Activated CD4-positive, alpha-beta T cell treated with anti-CD3 and anti-CD28 coated beads, Interleukin-2, amount 10 ng/mL, durations not matched to agents 7 days and 5 days (primary cell): ENCODE data around the gene PLEKHB2. TPM values are rescaled to one million over a fixed set of nuclear protein-coding genes. Genes with fewer than 3 reads are reported as not detected.
"Not testable (repeated sequence)": the region's sequence is repeated elsewhere in the genome, so short reads cannot be mapped to it uniquely, and the experiment has no call there.

ENCODE experiments used
- CTCF ChIA-PET: fragments of 350-600 bp; sonication (Branson Sonifier 250); formaldehyde crosslinking; loops from one replicate; lab custom pipeline; 2021; ENCODE audit warnings: antibody characterized with exemption; lab: Charles Lee
- POLR2A ChIA-PET: fragments of 350-600 bp; sonication (Branson Sonifier 250); formaldehyde crosslinking; loops from one replicate; lab custom pipeline; 2021; ENCODE audit warnings: antibody characterized with exemption; lab: Charles Lee
- DNase-seq: peaks from one replicate; pipeline ENCODE4 v3.0.0-alpha.2; 2020
- H3K27ac Mint-ChIP-seq: one replicate; pipeline ENCODE4 v1.8.0; 2021; ENCODE audit warnings: mild to moderate bottlenecking, moderate library complexity, mixed read lengths
- H3K27me3 Mint-ChIP-seq: one replicate; pipeline ENCODE4 v1.8.0; 2021; ENCODE audit warnings: mixed read lengths
- H3K36me3 Mint-ChIP-seq: one replicate; pipeline ENCODE4 v1.8.0; 2021; ENCODE audit warnings: low read depth, mixed read lengths
- H3K4me1 Mint-ChIP-seq: one replicate; pipeline ENCODE4 v1.8.0; 2021; ENCODE audit warnings: mixed read lengths
- H3K4me3 Mint-ChIP-seq: one replicate; pipeline ENCODE4 v1.8.0; 2021; ENCODE audit warnings: mild to moderate bottlenecking, moderate library complexity, mixed read lengths
- H3K9me3 Mint-ChIP-seq: one replicate; pipeline ENCODE4 v1.8.0; 2021; ENCODE audit warnings: mixed read lengths
- total RNA-seq, 2 experiments: library from RNA; stranded (reverse); gene quantifications; one replicate each; pipeline ENCODE4 v1.2.3, GENCODE V29; 2021

The PLEKHB2 gene, protein sequence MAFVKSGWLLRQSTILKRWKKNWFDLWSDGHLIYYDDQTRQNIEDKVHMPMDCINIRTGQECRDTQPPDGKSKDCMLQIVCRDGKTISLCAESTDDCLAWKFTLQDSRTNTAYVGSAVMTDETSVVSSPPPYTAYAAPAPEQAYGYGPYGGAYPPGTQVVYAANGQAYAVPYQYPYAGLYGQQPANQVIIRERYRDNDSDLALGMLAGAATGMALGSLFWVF
- 10 to 100 TPM; 55.4 to 55.7 TPM for total RNA-seq

DNA sequence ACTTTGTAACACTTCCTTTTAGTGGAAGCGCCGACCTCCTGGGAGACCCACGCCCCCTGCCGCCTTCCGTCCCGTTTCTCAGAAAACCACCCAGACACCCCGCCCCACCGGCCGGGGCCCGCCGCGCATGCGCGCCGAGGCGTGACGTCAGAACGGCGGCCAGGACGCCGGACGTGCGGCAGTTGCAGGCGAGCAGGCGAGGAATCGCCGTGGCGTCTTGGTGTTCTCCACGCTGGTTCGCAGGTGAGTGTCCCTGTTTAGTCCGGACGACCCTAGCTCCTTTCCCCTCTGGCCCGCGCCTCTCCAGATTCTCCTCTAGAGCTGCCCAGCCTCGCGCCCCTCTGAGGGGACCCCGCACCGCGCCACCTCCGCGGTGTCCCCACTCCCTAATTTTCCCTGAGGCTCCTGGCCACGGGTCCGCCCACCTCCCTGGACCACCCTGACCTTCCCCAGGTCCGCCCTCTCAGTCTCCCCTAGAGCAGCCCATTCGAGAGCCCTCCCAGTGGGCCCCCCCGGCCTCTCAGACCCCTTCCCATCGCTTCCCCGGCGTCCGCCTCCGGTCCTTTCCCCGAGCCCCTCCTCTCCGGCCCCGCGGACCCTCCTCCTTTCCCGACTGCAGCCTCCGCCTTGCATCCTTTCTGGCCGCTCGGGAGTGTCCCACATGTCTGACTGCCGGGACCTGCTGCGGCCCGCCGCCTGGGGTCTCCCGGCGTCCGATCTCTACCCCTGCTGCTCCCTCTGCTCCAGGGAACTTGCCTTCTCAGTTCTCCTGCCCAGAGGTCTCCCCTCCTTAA is at the start of gene PLEKHB2:
PLEKHB2 (plus strand) TSS at position 181 of the 794 bp plus-strand sequence. CDS start 15,606 bp downstream, outside the sequence.
- no peaks in the 10 kb centered on the region for H3K9me3 Mint-ChIP-seq
- DNase-seq, result peak; percentile 92
- H3K4me1 Mint-ChIP-seq, result peaks cover 48% of the 10 kb centered on the region
- H3K36me3 Mint-ChIP-seq, result peaks cover 21% of the 10 kb centered on the region
- ChIA-PET CTCF (interaction anchor here (1.1 to 1.6 kb wide), 2 partner anchors 11 to 26 kb away, joined by 4 to 8 read pairs; partner anchors contain the start of gene FAM168B), POLR2A (interaction anchor here (2.7 kb wide), 1 partner anchor 12 kb away, joined by 12 read pairs; the partner anchor contains the start of gene FAM168B)
- no peaks in the 10 kb centered on the region for H3K27me3 Mint-ChIP-seq
- H3K27ac Mint-ChIP-seq, result peak within 1 kb of the TSS; percentile 95
- peak within 1 kb of the TSS; percentile 92 for H3K4me3 Mint-ChIP-seq

DNA sequence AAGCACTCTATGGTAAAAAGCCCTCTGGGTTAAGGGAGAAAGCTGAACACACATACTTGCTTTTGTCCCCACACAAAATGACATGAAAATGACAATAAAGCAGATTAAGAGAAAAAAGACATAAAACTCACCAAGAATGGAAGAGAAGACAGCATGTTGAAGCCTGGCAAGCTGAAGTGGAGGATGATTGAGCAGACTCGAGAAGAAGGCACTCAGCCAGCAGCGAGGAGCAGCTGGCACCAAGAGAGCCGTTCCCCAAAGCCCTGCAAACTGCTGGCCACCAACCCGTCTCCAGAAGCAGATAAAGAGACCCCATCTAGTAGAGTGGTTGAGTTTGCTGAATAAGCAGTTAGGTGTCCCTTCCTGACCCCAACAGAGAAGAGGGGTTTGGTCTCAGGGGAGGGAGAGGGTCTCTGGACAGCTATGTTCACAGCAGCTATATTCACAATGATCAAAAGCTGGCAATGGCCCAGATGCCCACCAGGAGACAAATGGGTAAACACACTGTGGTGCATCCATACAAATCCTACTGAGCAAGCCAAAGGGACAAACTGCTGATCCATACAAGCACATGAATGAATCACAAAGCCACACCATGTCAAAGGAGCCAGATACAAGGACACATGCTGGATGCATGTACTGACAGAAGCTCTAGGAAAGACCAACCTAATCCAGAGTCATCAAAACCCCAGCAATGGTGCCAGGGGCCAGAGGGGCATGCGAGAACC is 48.8 kb upstream of the PLEKHB2 start:
- DNase-seq, result no peak
- H3K9me3 Mint-ChIP-seq, result no peaks in the 10 kb centered on the region
- peak overlapping the region; percentile 1 for H3K27ac Mint-ChIP-seq
- H3K4me1 Mint-ChIP-seq, result peaks cover 6% of the 10 kb centered on the region
- H3K36me3 Mint-ChIP-seq, result peaks cover 46% of the 10 kb centered on the region
- ChIA-PET CTCF (no interaction called here), POLR2A (no interaction called here)
- no peaks in the 10 kb centered on the region for H3K27me3 Mint-ChIP-seq
- H3K4me3 Mint-ChIP-seq, result no peak overlapping the region

DNA sequence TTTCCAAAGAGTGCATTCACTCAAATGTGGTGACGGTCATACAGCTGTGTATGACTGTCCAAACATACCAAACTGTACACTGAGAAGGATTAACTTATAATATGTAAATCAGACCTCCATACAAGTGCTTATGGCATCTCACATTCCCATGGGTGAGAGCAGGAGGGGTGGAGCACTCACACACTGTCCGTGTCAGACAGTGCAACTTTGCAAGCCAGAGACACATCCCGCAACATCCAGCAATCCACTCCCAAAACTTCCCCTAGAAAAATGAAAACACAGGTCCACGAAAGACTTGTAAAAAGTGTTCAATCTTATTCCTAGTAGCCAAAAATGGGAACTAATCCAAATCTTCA is 48.2 kb upstream of the PLEKHB2 start:
- DNase-seq, result no peak

DNA sequence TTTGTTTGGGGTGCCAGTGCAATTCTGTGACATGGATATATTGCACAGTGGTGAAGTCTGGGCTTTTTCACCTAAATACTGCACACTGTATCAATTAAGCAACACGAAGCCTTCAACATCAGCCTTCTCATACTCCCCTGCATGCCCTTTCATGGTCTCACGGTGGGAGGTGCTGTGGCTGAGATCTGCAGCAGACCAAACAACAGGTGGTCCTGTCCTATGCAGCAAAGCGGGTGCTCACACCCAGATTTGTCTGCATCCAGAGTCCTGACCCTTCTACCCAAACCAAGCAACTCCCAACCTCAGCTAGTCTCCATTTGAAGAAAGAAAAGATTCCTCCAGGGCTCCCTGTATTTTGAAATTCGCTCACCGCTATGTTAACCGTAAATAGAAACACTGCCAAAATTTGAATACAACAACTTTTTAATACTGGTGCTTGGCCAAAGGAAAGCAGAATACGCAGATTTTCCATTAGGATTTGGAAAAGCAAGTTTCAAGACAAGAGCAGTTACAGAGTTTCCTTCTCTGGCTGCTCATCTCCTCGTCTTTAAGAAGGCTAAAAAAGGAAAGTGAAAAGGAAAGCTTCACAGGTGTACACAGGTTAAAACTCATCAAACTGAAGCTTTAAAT is 46.8 kb upstream of the PLEKHB2 start:
- Mint-ChIP-seq H3K4me1 (peaks cover 14% of the 10 kb centered on the region), H3K27me3 (no peaks in the 10 kb centered on the region), H3K9me3 (no peaks in the 10 kb centered on the region), H3K4me3 (no peak overlapping the region), H3K27ac (no peak overlapping the region), H3K36me3 (peaks cover 27% of the 10 kb centered on the region)
- POLR2A ChIA-PET, result no interaction called here
- CTCF ChIA-PET, result no interaction called here
- DNase-seq, result no peak

More for the DNA sequence above, 48.2 kb upstream of the PLEKHB2 start:
- ChIA-PET POLR2A (no interaction called here), CTCF (no interaction called here)
- peaks cover 40% of the 10 kb centered on the region for H3K36me3 Mint-ChIP-seq
- H3K4me3 Mint-ChIP-seq, result no peak overlapping the region
- H3K27ac Mint-ChIP-seq, result no peak overlapping the region
- H3K4me1 Mint-ChIP-seq, result peaks cover 8% of the 10 kb centered on the region
- no peaks in the 10 kb centered on the region for H3K9me3 Mint-ChIP-seq
- no peaks in the 10 kb centered on the region for H3K27me3 Mint-ChIP-seq

DNA sequence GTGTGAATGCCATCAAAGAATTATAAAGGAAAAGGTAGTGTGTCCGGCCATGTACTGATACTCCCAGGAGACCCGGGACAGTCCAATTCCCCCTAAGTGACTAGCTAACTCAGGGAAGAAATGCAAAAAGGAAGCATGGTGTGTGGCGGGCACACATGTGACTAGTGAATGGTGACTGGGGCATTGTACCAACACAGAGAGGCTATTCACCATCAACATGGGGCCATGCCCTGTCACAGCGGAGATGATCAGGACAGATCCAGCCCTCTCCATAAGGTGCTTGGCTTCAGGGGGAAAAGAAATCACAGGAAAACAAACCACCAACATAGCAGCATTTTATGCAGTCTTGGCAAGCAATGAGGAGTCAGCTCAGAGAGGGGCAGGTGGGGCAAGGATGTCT is 46.2 kb upstream of the PLEKHB2 start:
- no peak for DNase-seq
- ChIA-PET CTCF (interaction anchor here (1.5 kb wide), 1 partner anchor 15 kb away, joined by 3 read pairs; no protein-coding TSS in a partner anchor), POLR2A (no interaction called here)
- Mint-ChIP-seq H3K36me3 (peaks cover 29% of the 10 kb centered on the region), H3K4me3 (no peak overlapping the region), H3K27me3 (no peaks in the 10 kb centered on the region), H3K27ac (peak overlapping the region; percentile 56), H3K4me1 (peaks cover 14% of the 10 kb centered on the region), H3K9me3 (no peaks in the 10 kb centered on the region)

DNA sequence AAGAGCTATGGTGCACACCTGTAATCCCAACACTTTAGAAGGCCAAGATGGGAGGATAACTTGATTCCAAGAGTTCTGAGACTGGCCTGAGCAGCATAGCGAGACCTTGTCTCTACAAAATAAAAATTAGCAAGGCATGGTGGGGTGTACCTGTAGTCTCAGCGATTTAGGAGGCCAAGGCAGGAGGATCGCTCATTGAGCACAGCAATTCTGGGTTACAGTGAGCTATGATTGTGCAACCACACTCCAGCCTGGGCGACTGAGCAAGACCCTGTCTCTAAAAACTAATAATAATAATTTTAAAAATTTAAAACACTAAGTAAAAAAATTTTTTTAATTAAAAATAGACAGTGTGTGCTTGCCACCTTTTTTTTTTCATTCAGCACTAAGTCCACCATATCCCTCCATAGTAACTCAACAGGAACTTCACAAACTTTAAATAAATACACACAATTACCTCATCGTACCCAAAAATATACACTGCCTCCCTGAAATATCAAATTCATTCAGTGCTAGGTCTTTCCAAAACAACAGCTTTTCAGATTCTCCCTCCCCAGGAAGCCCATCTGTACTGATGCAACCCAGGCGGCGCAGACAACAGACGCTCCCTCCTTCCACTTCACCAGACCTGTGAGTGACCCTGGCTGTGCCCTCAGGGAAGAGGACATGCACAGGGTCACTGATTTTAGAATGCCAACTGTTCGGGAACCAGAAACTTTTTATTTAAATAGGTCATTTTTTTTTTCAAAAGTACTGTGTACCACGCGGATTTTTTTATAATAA is 41.4 kb upstream of the PLEKHB2 start:
- H3K9me3 Mint-ChIP-seq, result no peaks in the 10 kb centered on the region
- H3K4me1 Mint-ChIP-seq, result peaks cover 20% of the 10 kb centered on the region
- no peak overlapping the region for H3K4me3 Mint-ChIP-seq
- ChIA-PET POLR2A (no interaction called here), CTCF (no interaction called here)
- no peaks in the 10 kb centered on the region for H3K27me3 Mint-ChIP-seq
- DNase-seq, result no peak
- peaks cover 30% of the 10 kb centered on the region for H3K36me3 Mint-ChIP-seq
- H3K27ac Mint-ChIP-seq, result no peak overlapping the region

- Mint-ChIP-seq H3K4me1 (peaks cover 18% of the 10 kb centered on the region), H3K27me3 (no peaks in the 10 kb centered on the region), H3K4me3 (no peak overlapping the region), H3K9me3 (no peaks in the 10 kb centered on the region), H3K36me3 (peaks cover 38% of the 10 kb centered on the region), H3K27ac (no peak overlapping the region)
- DNase-seq, result no peak
- POLR2A ChIA-PET, result no interaction called here
- CTCF ChIA-PET, result interaction anchor here (1.3 to 1.8 kb wide), 2 partner anchors 9 to 10 kb away, joined by 3 to 5 read pairs; no protein-coding TSS in a partner anchor
These were observed 40.3 kb upstream of the PLEKHB2 start for GRCh38 chr2:131064589-131065512.

- Mint-ChIP-seq H3K27ac (no peak overlapping the region), H3K4me1 (peaks cover 8% of the 10 kb centered on the region), H3K9me3 (no peaks in the 10 kb centered on the region), H3K36me3 (peaks cover 50% of the 10 kb centered on the region), H3K4me3 (no peak overlapping the region), H3K27me3 (no peaks in the 10 kb centered on the region)
- ChIA-PET POLR2A (no interaction called here), CTCF (interaction anchor here (1.4 kb wide), 1 partner anchor 16 kb away, joined by 3 read pairs; no protein-coding TSS in a partner anchor)
- DNase-seq, result no peak
These were observed 37.5 kb upstream of the PLEKHB2 start for GRCh38 chr2:131067465-131068125.

GRCh38 chr2:131068172-131068571 is 37.0 kb upstream of the PLEKHB2 start:
- H3K4me3 Mint-ChIP-seq, H3K27me3 Mint-ChIP-seq, DNase-seq, POLR2A ChIA-PET, H3K4me1 Mint-ChIP-seq, H3K9me3 Mint-ChIP-seq, H3K27ac Mint-ChIP-seq: not testable (repeated sequence)
- CTCF ChIA-PET, result interaction anchor here (1.4 kb wide), 1 partner anchor 16 kb away, joined by 3 read pairs; no protein-coding TSS in a partner anchor
- peaks cover 51% of the 10 kb centered on the region for H3K36me3 Mint-ChIP-seq

- H3K4me3 Mint-ChIP-seq, H3K27ac Mint-ChIP-seq, H3K9me3 Mint-ChIP-seq, CTCF ChIA-PET, H3K27me3 Mint-ChIP-seq, DNase-seq, POLR2A ChIA-PET: not testable (repeated sequence)
- peaks cover 56% of the 10 kb centered on the region for H3K36me3 Mint-ChIP-seq
- H3K4me1 Mint-ChIP-seq, result peaks cover 26% of the 10 kb centered on the region
These were observed 29.6 kb upstream of the PLEKHB2 start for GRCh38 chr2:131075578-131075977.

DNA sequence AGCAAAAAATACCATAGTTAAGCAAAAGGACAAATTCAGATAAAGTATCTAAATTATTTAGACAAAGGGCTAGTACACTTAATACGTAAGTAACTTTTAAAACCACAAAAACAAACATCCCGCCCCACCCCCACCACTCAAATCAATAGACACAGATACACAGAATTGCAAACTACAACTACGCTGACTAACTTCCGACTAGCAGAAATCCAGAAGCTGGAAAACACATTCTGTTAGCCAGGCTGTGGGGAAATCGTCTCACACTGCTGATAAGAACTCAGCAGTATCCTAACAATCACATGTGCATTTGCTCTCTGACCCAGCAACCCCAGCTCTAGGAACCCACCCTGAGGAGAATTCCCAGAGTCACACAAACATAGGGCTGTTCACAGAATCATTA is 28.4 kb upstream of the PLEKHB2 start:
- H3K4me1 Mint-ChIP-seq, result peaks cover 31% of the 10 kb centered on the region

More for the DNA sequence above, 28.4 kb upstream of the PLEKHB2 start:
- H3K36me3 Mint-ChIP-seq, result peaks cover 59% of the 10 kb centered on the region
- H3K27ac Mint-ChIP-seq, result no peak overlapping the region
- POLR2A ChIA-PET, result no interaction called here
- H3K4me3 Mint-ChIP-seq, result no peak overlapping the region
- H3K9me3 Mint-ChIP-seq, result no peaks in the 10 kb centered on the region
- no peaks in the 10 kb centered on the region for H3K27me3 Mint-ChIP-seq
- CTCF ChIA-PET, result no interaction called here
- no peak for DNase-seq
